ENCODE measurements around the gene CXXC5.

Gene CXXC5

DNA sequence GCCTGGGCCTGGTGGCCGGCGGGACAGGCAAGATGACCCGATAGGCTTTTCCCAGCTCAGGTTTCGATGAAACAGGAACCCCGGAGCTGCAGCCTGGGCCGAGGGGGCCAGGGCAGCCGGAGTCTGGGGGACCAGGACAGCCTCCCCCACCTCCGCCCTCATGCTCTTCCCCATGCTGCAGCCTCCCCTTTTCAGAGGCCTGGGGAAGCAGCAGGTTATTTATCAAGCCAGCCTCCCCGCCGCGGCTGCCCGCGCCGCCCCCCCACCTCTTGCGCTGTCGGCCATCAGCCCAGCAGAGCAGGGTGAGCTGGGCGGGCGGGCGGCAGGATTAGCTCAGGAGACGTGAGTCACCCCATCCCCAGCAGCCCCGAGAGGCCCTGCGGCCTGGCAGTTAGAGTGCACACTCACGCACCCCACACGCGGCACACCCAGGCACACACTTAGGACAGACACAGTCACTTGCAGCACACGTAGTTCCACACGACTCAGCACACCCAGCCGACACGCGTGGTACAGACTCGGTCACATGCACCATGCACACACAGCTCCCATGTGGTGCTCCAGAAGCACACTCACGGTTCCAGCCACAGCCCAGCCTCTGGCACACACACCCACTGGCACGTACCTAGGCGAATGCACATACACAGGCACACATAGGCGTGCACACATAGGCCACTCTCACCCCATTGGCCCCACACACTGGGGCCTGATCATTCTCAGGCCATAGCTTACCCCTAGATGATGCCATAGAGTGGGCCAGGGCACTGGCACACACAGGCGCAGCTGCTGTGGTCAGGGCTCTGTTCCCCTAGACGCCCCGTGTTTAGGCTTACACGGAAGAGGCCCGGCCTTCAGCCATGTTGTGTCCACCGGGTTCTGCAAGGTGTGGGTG lies 13.0 kb downstream of the CXXC5 start:
- TF ChIP-seq, protein P1, sequence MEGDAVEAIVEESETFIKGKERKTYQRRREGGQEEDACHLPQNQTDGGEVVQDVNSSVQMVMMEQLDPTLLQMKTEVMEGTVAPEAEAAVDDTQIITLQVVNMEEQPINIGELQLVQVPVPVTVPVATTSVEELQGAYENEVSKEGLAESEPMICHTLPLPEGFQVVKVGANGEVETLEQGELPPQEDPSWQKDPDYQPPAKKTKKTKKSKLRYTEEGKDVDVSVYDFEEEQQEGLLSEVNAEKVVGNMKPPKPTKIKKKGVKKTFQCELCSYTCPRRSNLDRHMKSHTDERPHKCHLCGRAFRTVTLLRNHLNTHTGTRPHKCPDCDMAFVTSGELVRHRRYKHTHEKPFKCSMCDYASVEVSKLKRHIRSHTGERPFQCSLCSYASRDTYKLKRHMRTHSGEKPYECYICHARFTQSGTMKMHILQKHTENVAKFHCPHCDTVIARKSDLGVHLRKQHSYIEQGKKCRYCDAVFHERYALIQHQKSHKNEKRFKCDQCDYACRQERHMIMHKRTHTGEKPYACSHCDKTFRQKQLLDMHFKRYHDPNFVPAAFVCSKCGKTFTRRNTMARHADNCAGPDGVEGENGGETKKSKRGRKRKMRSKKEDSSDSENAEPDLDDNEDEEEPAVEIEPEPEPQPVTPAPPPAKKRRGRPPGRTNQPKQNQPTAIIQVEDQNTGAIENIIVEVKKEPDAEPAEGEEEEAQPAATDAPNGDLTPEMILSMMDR (IDR thresholded peaks at IDR 0.05; ENCODE audit: low read depth, low read length, missing control alignments): no peak
- DNase-seq (ENCODE audit: low read depth): no peak
- peak overlapping the region; percentile 29 for H3K4me3 ChIP-seq (ENCODE audit: low read depth, low read length)

DNA sequence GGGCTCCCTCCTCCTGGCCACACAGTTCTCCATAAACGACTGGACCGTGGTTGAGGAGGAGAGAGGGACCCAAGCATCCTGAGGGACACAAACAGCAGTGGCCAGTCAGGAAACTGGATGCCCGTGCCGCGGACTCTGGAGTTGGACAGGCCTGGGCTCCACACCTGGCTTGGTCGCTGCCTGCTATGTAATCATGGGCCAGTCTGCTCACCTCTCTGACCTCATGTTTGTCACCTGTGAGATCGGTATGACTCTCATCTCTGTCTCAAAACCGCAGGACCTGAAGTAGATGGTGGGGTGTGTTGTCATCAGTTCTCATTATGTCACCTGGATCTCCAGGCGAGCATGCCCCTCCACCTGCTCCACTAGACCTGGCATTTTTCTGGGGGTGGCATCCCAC lies 14.5 kb downstream of the CXXC5 start:
- TF ChIP-seq, protein P1 (IDR thresholded peaks at IDR 0.05; ENCODE audit: low read depth, low read length, missing control alignments): no peak
- H3K4me3 ChIP-seq (ENCODE audit: low read depth, low read length): no peak overlapping the region

DNA sequence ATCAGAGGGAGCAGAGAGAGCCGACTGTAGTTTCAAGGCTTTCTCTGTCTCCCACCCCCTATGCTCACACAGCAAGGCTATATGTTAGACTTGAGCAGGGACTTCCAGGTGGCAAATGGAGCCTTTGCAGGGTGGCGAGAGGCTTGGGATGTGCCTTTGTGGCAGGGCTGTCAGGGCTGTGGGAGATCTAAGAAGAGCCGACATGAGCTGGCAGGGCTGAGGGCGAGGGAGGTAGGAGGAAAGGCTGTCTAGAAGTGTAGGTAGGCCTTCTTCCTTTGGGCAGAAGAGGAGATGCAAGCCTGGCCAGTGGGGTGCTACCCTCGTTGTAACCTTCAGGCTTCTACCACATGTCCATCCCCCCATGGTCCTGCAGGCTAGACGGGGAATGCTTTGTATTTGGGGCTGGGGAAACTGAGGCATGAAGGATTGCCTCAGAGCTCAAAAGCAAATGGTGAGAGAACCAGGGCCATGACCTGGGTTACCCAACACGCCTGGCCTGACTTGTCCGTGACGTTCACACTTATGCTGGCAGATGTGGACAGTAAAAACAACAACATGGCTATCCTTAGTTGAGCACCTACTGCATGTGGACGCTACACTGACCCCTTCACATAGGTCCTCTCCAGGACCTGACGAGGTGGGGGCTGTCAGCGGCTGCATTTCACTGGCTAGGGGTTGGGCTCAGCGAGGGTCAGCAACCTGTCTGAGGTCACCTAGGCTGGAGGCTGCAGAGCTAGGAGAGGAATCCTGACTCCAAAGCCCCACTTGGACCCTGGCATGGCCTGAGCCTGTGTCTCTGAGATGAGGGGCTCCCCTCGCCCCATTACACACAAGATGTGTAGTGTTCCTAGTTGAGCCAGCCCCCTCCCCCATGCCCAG lies 15.3 kb downstream of the CXXC5 start:
- no peak overlapping the region for H3K4me3 ChIP-seq (ENCODE audit: low read depth, low read length)
- DNase-seq (ENCODE audit: low read depth): no peak
- TF ChIP-seq, protein P1 (IDR thresholded peaks at IDR 0.05; ENCODE audit: low read depth, low read length, missing control alignments): no peak

More for the DNA sequence above, 14.5 kb downstream of the CXXC5 start:
- DNase-seq (ENCODE audit: low read depth): no peak

DNA sequence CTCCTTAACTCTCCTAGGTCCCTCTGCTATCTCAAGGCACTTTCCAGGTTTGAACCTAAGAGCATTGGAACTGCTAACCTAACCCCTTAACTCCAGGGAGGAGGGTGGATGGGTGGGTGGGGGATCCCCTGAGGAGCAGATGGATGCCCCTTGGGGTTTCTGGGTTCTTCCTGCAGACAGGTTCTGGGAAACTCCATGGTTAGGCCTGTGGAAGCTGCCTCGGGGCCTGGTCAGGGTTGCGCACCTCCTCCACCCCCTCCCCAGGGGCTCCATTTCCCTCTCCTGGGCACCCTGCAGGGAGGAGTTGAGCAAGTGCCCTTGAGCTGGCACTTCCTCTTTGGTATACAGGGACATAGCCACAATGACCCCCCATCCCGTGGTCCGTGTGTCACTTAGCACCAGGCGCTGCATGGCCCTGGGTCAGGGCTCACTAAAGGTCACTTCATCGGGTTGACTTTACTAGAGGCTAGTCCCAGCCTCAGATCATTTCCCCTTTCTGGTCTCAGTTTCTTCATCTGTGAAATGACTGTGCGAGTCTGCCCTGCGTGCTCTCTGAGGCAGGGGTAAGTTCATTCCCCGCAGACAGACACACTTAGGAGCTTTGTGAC lies 16.0 kb downstream of the CXXC5 start:
- no peak for DNase-seq (ENCODE audit: low read depth)
- TF ChIP-seq, protein P1 (IDR thresholded peaks at IDR 0.05; ENCODE audit: low read depth, low read length, missing control alignments): no peak
- H3K4me3 ChIP-seq (ENCODE audit: low read depth, low read length): no peak overlapping the region

DNA sequence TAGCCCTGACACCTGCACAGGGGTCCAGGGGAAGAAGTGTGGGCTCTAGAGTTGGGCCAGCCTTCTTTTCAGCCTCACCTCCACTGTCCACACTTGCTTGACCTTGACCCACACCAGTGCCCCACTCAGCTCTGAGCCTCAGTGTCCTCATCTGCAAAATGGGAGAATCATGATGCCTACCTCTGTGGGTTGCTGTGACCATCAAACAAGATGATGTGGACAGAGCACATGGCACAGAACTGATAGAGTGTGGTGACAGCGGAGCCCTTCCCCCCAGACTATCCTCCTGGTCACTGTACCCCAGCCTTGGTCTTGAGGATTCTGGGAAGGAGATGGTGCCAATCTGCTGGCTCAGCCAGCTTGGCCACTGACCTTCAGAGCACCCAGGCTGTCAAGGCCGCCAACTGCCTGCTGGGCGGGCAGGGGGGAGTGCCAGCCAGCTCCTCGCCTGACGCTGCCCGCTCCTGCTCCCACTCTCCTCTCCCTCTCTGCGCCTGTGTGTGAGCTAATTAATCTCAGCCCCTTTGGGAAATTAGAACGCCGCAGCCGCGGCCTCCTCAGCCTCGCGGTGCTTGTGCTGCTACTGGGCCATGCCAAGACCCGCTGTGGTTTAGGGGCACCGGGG lies 16.7 kb downstream of the CXXC5 start:
- no peak for DNase-seq (ENCODE audit: low read depth)
- TF ChIP-seq, protein P1 (IDR thresholded peaks at IDR 0.05; ENCODE audit: low read depth, low read length, missing control alignments): no peak
- H3K4me3 ChIP-seq (ENCODE audit: low read depth, low read length): no peak overlapping the region; the same call in 1 of the 2 replicates

DNA sequence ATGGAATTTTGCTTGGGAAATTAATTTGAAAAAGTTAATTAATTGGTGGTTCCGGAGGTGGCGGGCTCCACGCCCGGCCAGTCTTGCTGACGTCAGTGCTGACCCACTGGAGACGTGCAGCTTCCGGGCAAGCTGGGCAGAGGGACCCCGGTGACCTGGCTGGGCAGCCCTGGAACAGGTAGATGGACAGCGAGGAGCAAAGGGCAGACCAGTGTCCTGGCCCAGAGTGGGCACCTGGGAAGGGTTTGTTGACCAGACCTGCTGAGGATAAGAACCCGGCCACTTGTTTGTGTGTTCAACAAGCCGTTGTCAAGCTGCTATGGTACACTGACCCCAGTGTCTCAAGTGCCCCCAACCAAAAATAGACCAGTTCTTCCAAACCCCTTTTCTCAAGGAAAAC lies 17.5 kb downstream of the CXXC5 start:
- TF ChIP-seq, protein P1 (IDR thresholded peaks at IDR 0.05; ENCODE audit: low read depth, low read length, missing control alignments): no peak
- no peak for DNase-seq (ENCODE audit: low read depth)
- H3K4me3 ChIP-seq (ENCODE audit: low read depth, low read length): no peak overlapping the region
